HepG2 (cell line): ENCODE data around the gene BPIFB2. TPM values are rescaled to one million over a fixed set of nuclear protein-coding genes. Genes with fewer than 3 reads are reported as not detected.

Source experiments
- EHMT2 ChIP-seq: fragments of 200-600 bp; sonication (generic); IDR thresholded peaks from 2 replicates; pipeline ENCODE4 v1.7.0; 2017; ENCODE audit warnings: antibody characterized with exemption, low read depth, low read length, borderline replicate concordance
- HHEX ChIP-seq: IDR thresholded peaks from 2 replicates; pipeline ENCODE4 v1.6.1; 2016; ENCODE audit warnings: control low read depth
- HMGA1 ChIP-seq: sonication (generic); formaldehyde crosslinking; conservative IDR thresholded peaks from 2 replicates; pipeline ENCODE4 v1.4.0; 2020; ENCODE audit warnings: missing genetic modification reagents
- KDM5A ChIP-seq: fragments of 200-600 bp; sonication (generic); IDR thresholded peaks from 2 replicates; pipeline ENCODE4 v1.7.0; 2018; ENCODE audit warnings: antibody characterized with exemption, mild to moderate bottlenecking, low read length, borderline replicate concordance
- MBD4 ChIP-seq: IDR thresholded peaks from 2 replicates; pipeline ENCODE4 v1.6.1; 2012; ENCODE audit warnings: low read length, inconsistent platforms, borderline replicate concordance
- MLLT10 ChIP-seq: sonication (generic); formaldehyde crosslinking; IDR thresholded peaks from 2 replicates; pipeline ENCODE4 v1.4.0; 2020; ENCODE audit warnings: missing genetic modification reagents
- NR1H2 ChIP-seq: sonication (generic); formaldehyde crosslinking; IDR thresholded peaks from 2 replicates; pipeline ENCODE4 v1.8.1; 2022; ENCODE audit warnings: low read depth, missing genetic modification reagents, borderline replicate concordance
- ONECUT2 ChIP-seq: sonication (generic); formaldehyde crosslinking; IDR thresholded peaks from 2 replicates; pipeline ENCODE4 v1.4.0; 2020; ENCODE audit warnings: missing genetic modification reagents
- POLR2A ChIP-seq, 2 experiments: IDR thresholded peaks; 2 replicates each; pipeline ENCODE4 v1.6.1; 2011; ENCODE audit warnings: low read depth in 2 of 2, low read length in 2 of 2, mild to moderate bottlenecking in 1 of 2, moderate library complexity in 1 of 2; ENCODE audit not compliant: insufficient read depth in 1 of 2
- PRDM4 ChIP-seq: sonication (generic); formaldehyde crosslinking; IDR thresholded peaks from 2 replicates; pipeline ENCODE4 v1.9.0; 2021; ENCODE audit warnings: missing genetic modification reagents, borderline replicate concordance
- SKIL ChIP-seq: sonication (generic); formaldehyde crosslinking; IDR thresholded peaks from 2 replicates; pipeline ENCODE4 v1.8.0; 2022; ENCODE audit warnings: missing genetic modification reagents, mild to moderate bottlenecking, moderate library complexity, borderline replicate concordance
- SOX5 ChIP-seq: IDR thresholded peaks from 2 replicates; pipeline ENCODE4 v1.6.1; 2016; ENCODE audit warnings: borderline replicate concordance
- ZNF33B ChIP-seq: sonication (generic); formaldehyde crosslinking; IDR thresholded peaks from 2 replicates; pipeline ENCODE4 v1.5.1; 2020; ENCODE audit warnings: mild to moderate bottlenecking, missing genetic modification reagents
- ZNF639 ChIP-seq: conservative IDR thresholded peaks from 2 replicates; pipeline ENCODE4 v1.6.1; 2018; ENCODE audit warnings: missing genetic modification reagents
- ZNF772 ChIP-seq: sonication (generic); formaldehyde crosslinking; IDR thresholded peaks from 2 replicates; pipeline ENCODE4 v1.5.0; 2020; ENCODE audit warnings: mild to moderate bottlenecking, missing genetic modification reagents
- polyA plus RNA-seq, 8 experiments: library from polyadenylated mRNA; depleted of rRNA in 3 of 8; stranded (reverse) in 7 of 8; unstranded in 1 of 8; fragments of >200 nt; fragmentation: Illumina TruSeq in 4 of 8; extraction: Trizol in 4 of 8; gene quantifications; 2 replicates each; pipeline versions ENCODE4 v1.2.1 to v1.2.3, GENCODE V29; 2011 to 2016; ENCODE audit warnings: low read depth in 4 of 8, missing spikeins in 1 of 8, mixed read lengths in 1 of 8; ENCODE audit not compliant: insufficient read depth in 1 of 8
- total RNA-seq, 5 experiments: library from RNA; depleted of rRNA; stranded (reverse); fragments of >200 nt; fragmentation: Illumina TruSeq; extraction: Trizol; gene quantifications; 2 replicates each; pipeline ENCODE4 v1.2.3, GENCODE V29; 2016; ENCODE audit warnings: low read depth in 1 of 5
- TF ChIP-seq, protein P1 (sequence below): sonication (generic); formaldehyde crosslinking; IDR thresholded peaks from 2 replicates; pipeline ENCODE4 v1.4.0; 2020; ENCODE audit warnings: missing genetic modification reagents, borderline replicate concordance
- TF ChIP-seq, protein P2 (sequence below): sonication (generic); formaldehyde crosslinking; IDR thresholded peaks from 2 replicates; pipeline ENCODE4 v1.8.0; 2022; ENCODE audit warnings: mild to moderate bottlenecking, missing genetic modification reagents

The BPIFB2 gene
- total and polyA plus RNA-seq, 2 of the 13 experiments (the other 11 are each of a cell fraction or from before 2014, with no cell fraction given) = 54.5 to 902 TPM

- TF ChIP-seq, protein P1, sequence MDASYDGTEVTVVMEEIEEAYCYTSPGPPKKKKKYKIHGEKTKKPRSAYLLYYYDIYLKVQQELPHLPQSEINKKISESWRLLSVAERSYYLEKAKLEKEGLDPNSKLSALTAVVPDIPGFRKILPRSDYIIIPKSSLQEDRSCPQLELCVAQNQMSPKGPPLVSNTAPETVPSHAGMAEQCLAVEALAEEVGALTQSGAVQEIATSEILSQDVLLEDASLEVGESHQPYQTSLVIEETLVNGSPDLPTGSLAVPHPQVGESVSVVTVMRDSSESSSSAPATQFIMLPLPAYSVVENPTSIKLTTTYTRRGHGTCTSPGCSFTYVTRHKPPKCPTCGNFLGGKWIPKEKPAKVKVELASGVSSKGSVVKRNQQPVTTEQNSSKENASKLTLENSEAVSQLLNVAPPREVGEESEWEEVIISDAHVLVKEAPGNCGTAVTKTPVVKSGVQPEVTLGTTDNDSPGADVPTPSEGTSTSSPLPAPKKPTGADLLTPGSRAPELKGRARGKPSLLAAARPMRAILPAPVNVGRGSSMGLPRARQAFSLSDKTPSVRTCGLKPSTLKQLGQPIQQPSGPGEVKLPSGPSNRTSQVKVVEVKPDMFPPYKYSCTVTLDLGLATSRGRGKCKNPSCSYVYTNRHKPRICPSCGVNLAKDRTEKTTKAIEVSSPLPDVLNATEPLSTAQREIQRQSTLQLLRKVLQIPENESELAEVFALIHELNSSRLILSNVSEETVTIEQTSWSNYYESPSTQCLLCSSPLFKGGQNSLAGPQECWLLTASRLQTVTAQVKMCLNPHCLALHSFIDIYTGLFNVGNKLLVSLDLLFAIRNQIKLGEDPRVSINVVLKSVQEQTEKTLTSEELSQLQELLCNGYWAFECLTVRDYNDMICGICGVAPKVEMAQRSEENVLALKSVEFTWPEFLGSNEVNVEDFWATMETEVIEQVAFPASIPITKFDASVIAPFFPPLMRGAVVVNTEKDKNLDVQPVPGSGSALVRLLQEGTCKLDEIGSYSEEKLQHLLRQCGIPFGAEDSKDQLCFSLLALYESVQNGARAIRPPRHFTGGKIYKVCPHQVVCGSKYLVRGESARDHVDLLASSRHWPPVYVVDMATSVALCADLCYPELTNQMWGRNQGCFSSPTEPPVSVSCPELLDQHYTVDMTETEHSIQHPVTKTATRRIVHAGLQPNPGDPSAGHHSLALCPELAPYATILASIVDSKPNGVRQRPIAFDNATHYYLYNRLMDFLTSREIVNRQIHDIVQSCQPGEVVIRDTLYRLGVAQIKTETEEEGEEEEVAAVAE = peak; percentile 12; the same call in 1 of the 2 replicates
- TF ChIP-seq EHMT2 (no peak), NR1H2 (no peak), HHEX (CRISPR knock-in tag) (no peak), ZNF772 (peak; percentile 73; the same call in 1 of the 2 replicates), MBD4 (no peak; the same call in 1 of the 2 replicates), ZNF33B (CRISPR knock-in tag) (no peak), ONECUT2 (no peak), MLLT10 (CRISPR knock-in tag) (no peak), ZNF639 (CRISPR knock-in tag) (peak; percentile 43; the same call in 1 of the 2 replicates), PRDM4 (no peak), SOX5 (CRISPR knock-in tag) (peak; percentile 11; the same call in 1 of the 2 replicates), POLR2A (IDR thresholded peaks at IDR 0.05; ENCODE audit: insufficient read depth in 1 of 2, low read depth in 2 of 2, low read length in 2 of 2) (no peak; a peak in 2 of 4 replicates), KDM5A (no peak), SKIL (no peak), HMGA1 (CRISPR knock-in tag) (no peak)
- TF ChIP-seq, protein P2, sequence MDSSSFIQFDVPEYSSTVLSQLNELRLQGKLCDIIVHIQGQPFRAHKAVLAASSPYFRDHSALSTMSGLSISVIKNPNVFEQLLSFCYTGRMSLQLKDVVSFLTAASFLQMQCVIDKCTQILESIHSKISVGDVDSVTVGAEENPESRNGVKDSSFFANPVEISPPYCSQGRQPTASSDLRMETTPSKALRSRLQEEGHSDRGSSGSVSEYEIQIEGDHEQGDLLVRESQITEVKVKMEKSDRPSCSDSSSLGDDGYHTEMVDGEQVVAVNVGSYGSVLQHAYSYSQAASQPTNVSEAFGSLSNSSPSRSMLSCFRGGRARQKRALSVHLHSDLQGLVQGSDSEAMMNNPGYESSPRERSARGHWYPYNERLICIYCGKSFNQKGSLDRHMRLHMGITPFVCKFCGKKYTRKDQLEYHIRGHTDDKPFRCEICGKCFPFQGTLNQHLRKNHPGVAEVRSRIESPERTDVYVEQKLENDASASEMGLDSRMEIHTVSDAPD (CRISPR knock-in tag) = no peak
Observed at GRCh38 chr20:33025318-33025876, 17.9 kb downstream of the BPIFB2 start (continued).
